DMS79 treated with DMSO at 0.1 percent for 48 hours (cell line): ENCODE data around the gene CTSZ.
"Not testable (repeated sequence)": the region's sequence is repeated elsewhere in the genome, so short reads cannot be mapped to it uniquely, and the experiment has no call there.

Experiments used
- DNase-seq: peaks from one replicate; lab custom pipeline; 2025; lab: John Stamatoyannopoulos, UW

Gene CTSZ

DNA sequence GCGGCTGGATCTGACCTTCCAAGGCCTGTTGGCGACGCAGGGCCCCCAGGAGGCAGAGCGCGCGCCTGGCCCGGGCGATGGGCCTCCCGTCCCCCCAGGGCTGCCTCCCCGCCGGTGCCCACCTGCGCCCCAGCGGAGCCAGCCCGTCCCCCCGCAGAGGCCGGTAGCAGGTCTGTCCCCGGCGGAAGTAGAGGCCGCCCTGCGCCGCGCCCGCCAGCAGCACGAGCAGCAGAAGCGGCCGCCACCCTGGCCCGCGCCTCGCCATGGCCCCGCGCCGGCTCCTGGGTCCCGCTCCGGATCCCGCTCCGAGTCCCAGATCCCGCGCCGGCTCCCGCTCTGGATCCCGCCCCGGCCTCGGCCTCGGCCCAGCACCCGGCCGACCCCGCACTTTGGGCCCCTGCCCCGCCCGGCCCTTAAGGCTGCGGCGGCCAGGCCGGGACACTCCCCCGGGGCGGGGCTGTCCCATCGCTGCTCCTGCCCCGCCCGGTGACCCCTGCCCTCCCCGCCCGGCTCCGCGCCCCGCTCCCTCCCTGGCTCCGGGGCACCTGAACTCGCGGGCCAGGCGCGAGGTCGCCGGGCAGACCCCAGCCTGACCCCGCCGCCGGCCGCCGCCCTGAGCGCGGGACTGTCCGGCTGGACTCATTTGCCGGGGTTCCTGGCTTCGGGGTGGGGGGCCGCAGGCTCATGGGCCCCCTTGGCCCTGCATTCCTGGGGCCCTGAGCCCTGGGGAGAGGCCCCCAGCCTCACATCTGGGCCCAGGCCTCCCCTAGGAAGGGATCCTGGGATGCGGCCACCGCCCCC lies at the start of gene CTSZ:
CTSZ (minus strand) TSS at position 391 of the 801 bp plus-strand sequence; CDS start at position 265, 126 bp downstream.
- DNase-seq = no peak

GRCh38 chr20:59055302-59055701 lies 48.2 kb upstream of the CTSZ start:
- no peak for DNase-seq

DNA sequence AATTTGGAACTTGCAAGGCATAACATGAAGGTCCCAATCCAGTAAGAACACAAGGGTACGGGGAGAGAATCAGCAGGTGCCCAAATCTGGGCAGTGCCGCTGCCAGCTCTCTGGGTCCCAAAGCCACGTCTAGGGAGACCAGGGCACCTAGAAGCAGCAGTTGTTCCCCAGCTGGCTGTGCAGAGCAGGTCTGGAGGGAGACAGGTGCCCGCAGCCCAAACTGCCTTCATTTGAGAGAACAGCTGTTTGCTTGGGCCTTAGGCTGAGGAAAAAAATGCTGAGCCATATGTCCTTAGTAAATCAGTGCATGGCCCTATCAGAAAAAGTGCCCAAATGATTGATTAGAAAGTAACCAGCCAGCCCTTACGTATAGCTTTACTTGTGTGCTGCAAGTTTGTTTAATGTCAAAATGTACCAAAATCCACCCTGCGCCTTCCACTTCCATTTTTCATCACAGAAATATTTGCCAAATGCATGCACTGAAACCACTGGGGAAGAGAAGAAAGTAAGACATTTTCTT lies 44.7 kb upstream of the CTSZ start:
- DNase-seq = no peak

GRCh38 chr20:59050437-59050836 lies 43.4 kb upstream of the CTSZ start:
- no peak for DNase-seq

DNA sequence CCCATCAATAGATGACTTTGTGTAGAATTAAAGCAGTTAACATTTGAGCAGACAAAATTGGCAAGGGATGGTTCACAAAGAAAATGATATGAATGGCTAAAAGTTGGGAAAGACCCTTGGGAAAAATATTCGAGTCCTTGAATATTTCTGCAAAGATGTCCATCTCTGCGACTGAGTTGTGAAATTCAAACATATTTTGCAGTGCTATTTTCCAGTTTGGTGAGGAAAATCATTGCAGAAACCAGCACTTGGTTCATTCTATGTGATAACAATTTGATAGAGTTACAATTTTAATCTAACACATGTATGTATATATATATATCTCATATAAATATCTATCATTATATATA lies 41.6 kb upstream of the CTSZ start:
- no peak for DNase-seq

GRCh38 chr20:59047938-59048680 lies 41.1 kb upstream of the CTSZ start:
- no peak for DNase-seq

- DNase-seq = no peak
These were observed 39.8 kb upstream of the CTSZ start for GRCh38 chr20:59046862-59047261.

GRCh38 chr20:59044796-59045195 lies 37.7 kb upstream of the CTSZ start:
- no peak for DNase-seq

DNA sequence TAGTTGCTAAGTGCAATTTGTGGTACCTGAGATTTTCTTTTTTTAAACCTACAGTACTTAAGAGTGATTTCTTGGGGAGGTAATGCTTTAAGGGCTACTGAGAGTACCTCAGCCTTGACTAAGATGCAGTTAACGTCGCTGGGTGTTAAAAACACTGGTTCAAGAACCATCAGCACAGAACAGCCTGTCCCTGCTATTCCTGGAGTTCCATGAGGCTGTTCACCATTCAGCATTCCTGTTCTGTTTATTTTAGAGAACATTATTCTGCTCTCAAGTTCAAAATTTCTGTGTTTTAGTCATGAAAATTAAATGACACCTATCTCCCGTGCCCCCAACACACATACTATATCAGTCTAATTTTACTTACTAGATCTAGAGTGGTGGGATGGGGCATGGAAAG lies 37.2 kb upstream of the CTSZ start:
- peak; percentile 77 for DNase-seq

- peak; percentile 68 for DNase-seq
These were observed 36.6 kb upstream of the CTSZ start for GRCh38 chr20:59043698-59044097.

GRCh38 chr20:59042796-59043631 lies 36.0 kb upstream of the CTSZ start:
- peak; percentile 52 for DNase-seq

DNA sequence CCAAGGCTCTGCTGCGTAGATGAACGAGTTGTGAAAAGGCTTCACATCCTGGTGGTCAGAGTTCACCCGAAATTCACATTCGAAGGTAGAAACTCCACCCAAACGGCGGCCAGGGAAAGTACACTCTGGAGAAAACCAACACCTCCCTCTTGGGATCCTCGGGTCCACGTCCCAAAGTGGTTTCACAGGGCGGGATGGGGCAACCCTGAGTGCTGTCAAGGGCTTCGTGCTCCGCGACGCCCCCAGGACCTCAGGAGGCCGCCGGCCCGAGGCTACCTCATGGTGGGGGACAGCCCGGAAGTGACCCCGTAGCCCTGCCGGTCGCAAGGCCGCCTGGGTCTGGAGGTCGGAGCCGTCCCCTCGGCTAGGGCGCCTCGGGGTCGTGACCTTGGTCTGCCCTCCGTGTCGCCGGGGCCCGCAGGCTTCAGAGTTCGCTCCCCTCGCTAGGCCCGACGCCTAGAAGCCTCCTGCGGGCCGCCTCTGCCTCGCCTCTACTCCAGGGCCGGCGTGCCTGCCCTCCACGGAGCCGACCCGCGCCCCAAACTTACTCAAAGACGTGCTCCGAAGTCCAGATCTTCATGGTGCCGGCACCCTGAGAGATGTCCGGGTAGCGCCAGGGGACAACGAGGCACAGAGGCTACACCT lies 35.2 kb upstream of the CTSZ start, which contains the start of gene PRELID3B:
PRELID3B (minus strand) TSS at position 636 of the 645 bp plus-strand sequence; CDS start at position 580, 56 bp downstream.
- DNase-seq = no peak

DNA sequence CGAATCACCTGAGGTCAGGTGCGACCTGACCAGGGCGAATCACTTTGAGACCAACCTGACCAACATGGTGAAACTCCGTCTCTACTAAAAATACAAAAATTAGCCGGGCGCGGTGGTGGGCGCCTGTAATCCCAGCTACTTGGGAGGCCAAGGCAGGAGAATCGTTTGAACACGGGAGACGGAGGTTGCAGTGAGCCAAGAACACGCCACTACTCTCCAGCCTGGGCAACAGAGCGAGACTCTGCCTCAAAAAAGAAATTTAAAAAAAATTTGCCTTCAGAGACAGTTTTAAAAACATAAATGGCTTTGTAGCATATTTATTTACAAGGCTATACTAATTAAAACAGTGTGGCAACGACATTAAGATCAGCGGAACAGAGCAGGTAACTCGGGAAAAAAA lies 34.4 kb upstream of the CTSZ start:
- not testable (repeated sequence) for DNase-seq

GRCh38 chr20:59040667-59041066 lies 33.6 kb upstream of the CTSZ start:
- no peak for DNase-seq

- DNase-seq = no peak
These were observed 32.2 kb upstream of the CTSZ start for GRCh38 chr20:59039233-59039632.

DNA sequence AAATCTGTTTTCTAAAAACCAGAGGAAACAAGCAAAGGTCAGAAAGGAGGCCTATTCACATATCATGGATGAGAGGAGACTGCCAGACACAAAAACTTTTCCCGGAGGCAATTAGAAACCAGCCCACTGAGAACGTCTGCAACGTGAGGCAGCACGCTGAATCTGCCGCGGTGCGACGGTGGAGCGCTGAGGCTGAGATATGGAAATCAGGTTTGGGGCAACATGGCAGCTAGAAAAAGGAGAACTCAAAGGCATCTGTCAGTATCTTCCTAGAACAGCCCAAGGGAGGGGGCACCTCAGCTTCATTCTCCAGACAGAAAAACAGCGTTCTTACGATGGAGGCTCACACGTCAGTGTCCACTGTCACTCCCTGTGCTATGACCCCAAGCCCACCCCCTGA lies 30.3 kb upstream of the CTSZ start:
- DNase-seq = no peak

- no peak for DNase-seq
These were observed 28.3 kb upstream of the CTSZ start for GRCh38 chr20:59035381-59035780.

DNA sequence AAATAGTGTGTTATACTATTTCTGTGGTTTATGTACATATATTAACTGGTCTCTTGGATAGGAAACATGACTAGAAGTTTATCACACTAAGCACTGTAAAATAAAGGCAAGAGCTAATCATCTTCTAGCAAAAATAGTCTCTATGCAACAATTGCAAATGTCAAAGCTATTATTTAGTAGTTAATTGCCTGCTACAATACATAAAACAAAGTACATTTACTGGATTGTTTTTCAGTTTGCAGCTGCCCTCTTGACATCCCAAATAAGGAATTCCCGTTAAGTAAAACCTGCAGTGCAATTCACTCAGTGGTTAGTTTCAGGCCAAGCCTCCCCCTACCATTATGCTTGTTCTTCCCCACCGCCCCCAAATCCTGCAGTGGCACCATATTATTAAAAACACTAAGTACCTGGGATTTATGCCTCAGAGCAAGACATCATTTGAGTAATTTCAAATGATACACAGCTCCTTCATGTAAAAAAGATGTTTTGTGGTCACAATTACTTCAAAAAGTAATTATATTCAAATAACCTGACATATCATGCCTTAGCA lies 26.6 kb upstream of the CTSZ start:
- no peak for DNase-seq

DNA sequence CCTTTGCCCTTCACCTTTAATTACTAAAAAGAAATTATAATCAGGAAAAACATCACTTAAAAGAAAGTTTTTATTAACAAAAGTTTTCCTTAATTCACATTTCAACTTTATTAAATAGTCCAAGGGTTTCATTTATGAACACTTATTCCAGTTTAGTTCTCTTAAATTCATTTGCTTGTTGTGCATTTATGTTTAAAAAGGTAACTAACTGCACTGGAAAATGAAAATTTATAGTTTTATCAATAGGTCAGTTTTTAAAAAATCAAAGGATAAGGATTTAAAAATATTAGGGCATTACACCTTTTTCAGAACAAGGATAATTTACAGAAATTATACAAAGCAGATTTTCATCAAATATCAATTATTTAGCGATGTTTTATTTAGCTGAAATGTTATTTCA lies 26.0 kb upstream of the CTSZ start:
- no peak for DNase-seq

DNA sequence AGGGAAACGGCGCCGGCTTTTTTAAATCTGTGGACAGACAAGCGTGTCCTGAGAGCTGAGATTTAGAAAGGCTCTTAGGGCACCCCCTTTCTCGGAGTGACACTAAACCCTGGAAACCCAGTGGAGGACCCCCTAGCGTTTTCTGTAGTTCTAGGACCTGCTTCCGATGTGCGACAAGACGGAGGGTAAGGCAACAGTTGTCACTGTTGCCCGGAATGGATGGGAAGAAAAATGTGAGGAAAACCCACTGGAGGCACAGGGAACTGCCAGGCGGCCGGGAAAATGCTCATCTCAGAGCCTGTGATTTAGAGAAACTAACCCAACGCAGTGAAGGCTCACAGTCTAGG lies 25.6 kb upstream of the CTSZ start:
- DNase-seq = no peak

GRCh38 chr20:59032023-59032712 lies 25.1 kb upstream of the CTSZ start, which contains the start of gene ATP5F1E:
TSS of gene ATP5F1E (minus strand) at chr20:59032335. CDS start at chr20:59032251, 84 bp downstream.
- DNase-seq = peak; percentile 67
